ENCODE results near the gene CPA4.

DNA sequence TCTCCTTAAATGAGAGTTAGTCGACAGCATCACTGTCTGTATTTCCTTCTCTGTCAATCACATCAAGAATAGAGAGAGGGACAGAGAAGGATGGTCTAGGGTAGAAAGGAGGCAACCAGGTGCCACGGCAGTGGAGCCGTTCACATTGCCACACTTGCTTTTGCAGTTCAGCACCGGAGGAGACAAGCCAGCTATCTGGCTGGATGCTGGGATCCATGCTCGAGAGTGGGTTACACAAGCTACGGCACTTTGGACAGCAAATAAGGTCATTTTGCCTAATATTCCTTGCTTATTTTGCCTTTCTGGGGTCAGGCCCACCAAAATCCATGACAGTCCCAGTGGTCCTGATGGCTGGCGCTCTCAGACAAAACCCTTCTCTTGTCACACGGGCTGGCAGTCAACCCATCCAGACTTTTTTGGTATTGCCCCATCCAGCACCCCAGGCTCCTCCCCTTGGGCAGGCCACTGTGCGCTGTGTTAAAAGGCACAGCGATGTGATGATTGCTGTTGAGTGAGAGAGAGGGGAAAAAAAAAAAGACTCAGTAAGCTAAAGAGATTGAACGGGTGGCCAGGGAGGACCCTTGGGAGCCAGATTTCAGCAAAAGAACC, 17.9 kb upstream of the CPA4 start:
- TF ChIP-seq POLR2A (IDR thresholded peaks at IDR 0.05; ENCODE audit: low read depth, low read length) (no peak), POLR2AphosphoS5 (IDR thresholded peaks at IDR 0.05; ENCODE audit: low read depth, low read length) (no peak), TAF1 (IDR thresholded peaks at IDR 0.05; ENCODE audit: borderline replicate concordance, low read depth, low read length) (no peak)

Data from GM12892 (cell line).